Measurements from ENCODE around the gene MPV17L. TPM values are rescaled to one million over a fixed set of nuclear protein-coding genes. Genes with fewer than 3 reads are reported as not detected.

Gene MPV17L
- total RNA-seq, 1 experiment from 2014 or later = 6.4 TPM

GRCh38 chr16:15461376-15461775 lies 65.8 kb downstream of the MPV17L start:
- H2BK120ac ChIP-seq (ENCODE audit: low read depth, low read length, poor library complexity, severe bottlenecking) = no peak overlapping the region
- H3K23me2 ChIP-seq (ENCODE audit: insufficient read length, low read depth, low read length, poor library complexity, severe bottlenecking) = no peaks in the 10 kb centered on the region
- H3K27ac Mint-ChIP-seq = no peak overlapping the region
- TF ChIP-seq CTCF (conservative IDR thresholded peaks at IDR 0.05) = no peak
- no peaks in the 10 kb centered on the region for H3K79me1 ChIP-seq (ENCODE audit: insufficient read depth, low read depth, low read length, poor library complexity, severe bottlenecking)
- no peak overlapping the region for H4K91ac ChIP-seq (ENCODE audit: insufficient read length, low read depth, low read length)
- H3K18ac ChIP-seq (ENCODE audit: insufficient read length, low read depth, low read length) = no peak overlapping the region
- no peaks in the 10 kb centered on the region for H3K27me3 Mint-ChIP-seq (ENCODE audit: low read depth)
- no peak for DNase-seq
- no peaks in the 10 kb centered on the region for H4K20me1 ChIP-seq (ENCODE audit: control insufficient read depth, insufficient read depth, insufficient read length)
- H3K4me1 Mint-ChIP-seq = no peaks in the 10 kb centered on the region
- no CpG with 5 or more reads among the region's 6 CpGs for WGBS (ENCODE audit: extremely low coverage, insufficient read length, low lambda C conversion rate)
- peaks cover 0 to 4% (median 4%) of the 10 kb centered on the region in 3 experiments; a peak in 5 of 7 replicates for H3K36me3 Mint-ChIP-seq (ENCODE audit: insufficient read depth in 1 of 3, low read depth in 3 of 3)
- no peaks in the 10 kb centered on the region for H3K9me3 ChIP-seq (ENCODE audit: control insufficient read depth, low read depth, low read length)
- H3K4me1 ChIP-seq (ENCODE audit: insufficient read depth, low read length) = no peaks in the 10 kb centered on the region
- no peak overlapping the region for H3K56ac ChIP-seq (ENCODE audit: insufficient read length, low read depth, low read length)
- no peak overlapping the region for H2BK20ac ChIP-seq (ENCODE audit: low read depth, low read length, poor library complexity, severe bottlenecking)
- no peak overlapping the region for H2BK12ac ChIP-seq (ENCODE audit: insufficient read length, low read depth, low read length)
- no peak overlapping the region for H3K9ac ChIP-seq (ENCODE audit: extremely low read depth, insufficient read length, low read length)
- H2AK5ac ChIP-seq (ENCODE audit: insufficient read length, low read length) = no peak overlapping the region
- H3T11ph ChIP-seq (ENCODE audit: low read length) = no peak overlapping the region
- H3K9me3 Mint-ChIP-seq = peaks cover 1 to 4% of the 10 kb centered on the region in 2 experiments; a peak in 4 of 5 replicates
- no peak overlapping the region for H3K14ac ChIP-seq (ENCODE audit: insufficient read depth, low read length)
- no peak overlapping the region for H3K4me2 ChIP-seq (ENCODE audit: insufficient read depth, insufficient read length, low read length)
- no peak overlapping the region for H4K5ac ChIP-seq (ENCODE audit: insufficient read length, low read depth, low read length)
- no peak overlapping the region for H3K27ac ChIP-seq (ENCODE audit: insufficient read length, low read depth, low read length)
- H3K79me2 ChIP-seq (ENCODE audit: insufficient read depth, low read length) = no peaks in the 10 kb centered on the region
- H4K8ac ChIP-seq (replicated peaks; ENCODE audit: insufficient read length, low read depth, low read length) = no peak overlapping the region
- no peak overlapping the region for H2BK5ac ChIP-seq (ENCODE audit: insufficient read length, low read length)
- no peak overlapping the region for H2BK15ac ChIP-seq (ENCODE audit: low read depth, low read length)
- no peaks in the 10 kb centered on the region for H3K27me3 ChIP-seq (ENCODE audit: insufficient read depth, low read length)
- H3K4me3 Mint-ChIP-seq = no peak overlapping the region
- H3K4ac ChIP-seq (ENCODE audit: low read depth, low read length) = no peak overlapping the region
- H2AFZ ChIP-seq (ENCODE audit: low read length) = no peak overlapping the region
- H3K23ac ChIP-seq (ENCODE audit: insufficient read length, low read depth, low read length) = no peak overlapping the region

Other genes starting within 250 kb of the MPV17L start
- gene NPIPA5, start 17.5 kb upstream of the MPV17L start, total RNA-seq (2021) = 4.8 and 5.2 TPM in 2 replicates
- 16.6 and 19.5 TPM in 2 replicates for gene BMERB1, start 38.8 kb downstream of the MPV17L start, total RNA-seq (2021)
- gene MARF1, start 247.4 kb downstream of the MPV17L start, total RNA-seq (2021) = 22.3 and 23.3 TPM in 2 replicates